ENCODE data around the gene NUDT19.
"Not testable (repeated sequence)": the region's sequence is repeated elsewhere in the genome, so short reads cannot be mapped to it uniquely, and the experiment has no call there.

The NUDT19 gene

GRCh38 chr19:32691291-32691951 lies at the start of gene NUDT19:
NUDT19 (plus strand) TSS chr19:32691821; CDS start chr19:32691961, 140 bp downstream.
- DNase-seq: peak; percentile 93

- DNase-seq: no peak
These were observed 48.9 kb upstream of the NUDT19 start for GRCh38 chr19:32642771-32643170.

- DNase-seq: no peak
These were observed 45.1 kb upstream of the NUDT19 start for GRCh38 chr19:32646556-32646955.

- no peak for DNase-seq
These were observed 44.3 kb upstream of the NUDT19 start for GRCh38 chr19:32647361-32647760.

- no peak for DNase-seq
These were observed 41.9 kb upstream of the NUDT19 start for GRCh38 chr19:32649751-32650150.

- DNase-seq: no peak
These were observed 41.0 kb upstream of the NUDT19 start for GRCh38 chr19:32650671-32651070.

- DNase-seq: no peak
These were observed 39.9 kb upstream of the NUDT19 start for GRCh38 chr19:32651729-32652140.

GRCh38 chr19:32652331-32652730 lies 39.3 kb upstream of the NUDT19 start:
- DNase-seq: not testable (repeated sequence)

- no peak for DNase-seq
These were observed 38.6 kb upstream of the NUDT19 start for GRCh38 chr19:32652894-32653598.

- DNase-seq: no peak
These were observed 38.1 kb upstream of the NUDT19 start for GRCh38 chr19:32653599-32653915.

- DNase-seq: not testable (repeated sequence)
These were observed 35.2 kb upstream of the NUDT19 start for GRCh38 chr19:32656379-32656778.

- DNase-seq: no peak
These were observed 33.5 kb upstream of the NUDT19 start for GRCh38 chr19:32658075-32658474.

- DNase-seq: no peak
These were observed 33.1 kb upstream of the NUDT19 start for GRCh38 chr19:32658527-32658926.

GRCh38 chr19:32661318-32661717 lies 30.3 kb upstream of the NUDT19 start:
- DNase-seq: no peak

GRCh38 chr19:32662186-32662585 lies 29.4 kb upstream of the NUDT19 start:
- no peak for DNase-seq

GRCh38 chr19:32666084-32666483 lies 25.5 kb upstream of the NUDT19 start:
- DNase-seq: no peak

- DNase-seq: no peak
These were observed 22.3 kb upstream of the NUDT19 start for GRCh38 chr19:32669310-32669709.

GRCh38 chr19:32671883-32672593 lies 19.6 kb upstream of the NUDT19 start:
- DNase-seq: no peak

- no peak for DNase-seq
These were observed 18.8 kb upstream of the NUDT19 start for GRCh38 chr19:32672841-32673240.

GRCh38 chr19:32673573-32673972 lies 18.0 kb upstream of the NUDT19 start:
- no peak for DNase-seq

- DNase-seq: peak; percentile 33
These were observed 17.3 kb upstream of the NUDT19 start for GRCh38 chr19:32674153-32674930.

GRCh38 chr19:32674931-32675719 lies 16.5 kb upstream of the NUDT19 start, which contains the start of gene ANKRD27:
ANKRD27 (minus strand) TSS chr19:32675180; CDS start chr19:32659015, 16,165 bp downstream.
- DNase-seq: peak; percentile 98

Measured in DMS53 (cell line).